LNCAP (cell line): ENCODE data around the gene SH2B2.

Experiments used
- TF ChIP-seq, protein P1 (sequence below): fragments of 450-650 bp; IDR thresholded peaks from 2 replicates; pipeline ENCODE4 v1.5.1; 2017; ENCODE audit warnings: mild to moderate bottlenecking

SH2B2 gene

GRCh38 chr7:102284891-102285539 lies 1.7 kb upstream of the SH2B2 start:
- TF ChIP-seq, protein P1, sequence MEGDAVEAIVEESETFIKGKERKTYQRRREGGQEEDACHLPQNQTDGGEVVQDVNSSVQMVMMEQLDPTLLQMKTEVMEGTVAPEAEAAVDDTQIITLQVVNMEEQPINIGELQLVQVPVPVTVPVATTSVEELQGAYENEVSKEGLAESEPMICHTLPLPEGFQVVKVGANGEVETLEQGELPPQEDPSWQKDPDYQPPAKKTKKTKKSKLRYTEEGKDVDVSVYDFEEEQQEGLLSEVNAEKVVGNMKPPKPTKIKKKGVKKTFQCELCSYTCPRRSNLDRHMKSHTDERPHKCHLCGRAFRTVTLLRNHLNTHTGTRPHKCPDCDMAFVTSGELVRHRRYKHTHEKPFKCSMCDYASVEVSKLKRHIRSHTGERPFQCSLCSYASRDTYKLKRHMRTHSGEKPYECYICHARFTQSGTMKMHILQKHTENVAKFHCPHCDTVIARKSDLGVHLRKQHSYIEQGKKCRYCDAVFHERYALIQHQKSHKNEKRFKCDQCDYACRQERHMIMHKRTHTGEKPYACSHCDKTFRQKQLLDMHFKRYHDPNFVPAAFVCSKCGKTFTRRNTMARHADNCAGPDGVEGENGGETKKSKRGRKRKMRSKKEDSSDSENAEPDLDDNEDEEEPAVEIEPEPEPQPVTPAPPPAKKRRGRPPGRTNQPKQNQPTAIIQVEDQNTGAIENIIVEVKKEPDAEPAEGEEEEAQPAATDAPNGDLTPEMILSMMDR, result no peak

DNA sequence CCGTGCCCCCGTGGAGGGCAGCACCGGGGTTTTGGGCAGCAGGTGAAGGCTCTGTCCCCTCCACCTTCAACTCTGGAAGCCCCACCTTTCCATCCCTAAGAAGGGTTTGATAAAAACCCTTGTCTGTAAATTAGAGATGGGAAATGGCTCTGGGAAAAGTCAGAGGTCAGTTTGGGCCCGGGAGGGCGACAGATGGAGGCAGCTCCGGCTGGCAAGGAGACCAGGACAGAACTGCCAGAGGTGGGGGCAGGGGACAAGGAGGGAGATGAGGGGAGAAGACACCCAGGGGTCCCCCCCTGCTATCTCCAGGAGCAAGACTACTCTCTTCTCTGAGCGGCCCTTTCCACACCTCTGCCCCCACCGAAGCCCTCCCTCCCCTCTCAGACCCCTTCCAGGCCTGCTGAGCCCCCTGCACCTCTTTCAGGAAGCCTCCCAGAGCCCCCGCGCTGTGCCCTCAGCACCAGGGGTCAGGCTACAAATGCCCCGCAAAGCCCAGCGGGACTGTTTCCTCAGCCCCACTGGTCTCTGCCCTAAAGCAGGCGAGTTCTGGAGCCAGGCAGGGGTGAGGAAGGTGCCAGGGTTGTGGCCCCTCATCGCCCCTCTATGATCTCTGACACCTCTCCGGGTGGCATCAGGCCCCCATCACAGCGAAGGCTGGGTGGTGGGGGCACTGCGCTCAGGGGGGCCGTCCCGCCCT lies 980 bp upstream of the SH2B2 start:
- TF ChIP-seq, protein P1, result no peak

- TF ChIP-seq, protein P1, result no peak
Observed at GRCh38 chr7:102287111-102287980, 678 bp downstream of the SH2B2 start.

DNA sequence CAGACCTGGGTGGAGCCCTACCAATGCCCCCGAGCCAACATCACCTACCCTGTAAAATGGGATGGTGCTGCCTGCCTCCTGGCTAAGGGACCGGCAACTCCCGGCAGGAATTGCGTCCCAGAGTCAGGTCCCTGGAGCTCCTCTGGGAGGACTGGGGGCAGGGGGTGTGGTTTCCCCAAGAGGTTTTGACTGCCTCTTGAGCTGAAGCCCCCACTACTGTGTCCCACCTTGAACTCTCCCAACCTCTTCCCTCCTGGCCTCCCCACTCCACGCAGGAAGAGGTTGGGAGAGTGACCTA lies 1.3 kb downstream of the SH2B2 start:
- TF ChIP-seq, protein P1, result no peak

- TF ChIP-seq, protein P1, result no peak
Observed at GRCh38 chr7:102288285-102288930, 1.7 kb downstream of the SH2B2 start.

GRCh38 chr7:102289057-102289456 lies 2.4 kb downstream of the SH2B2 start:
- TF ChIP-seq, protein P1, result no peak
